ENCODE data around the gene CFAP46.

CFAP46 gene

DNA sequence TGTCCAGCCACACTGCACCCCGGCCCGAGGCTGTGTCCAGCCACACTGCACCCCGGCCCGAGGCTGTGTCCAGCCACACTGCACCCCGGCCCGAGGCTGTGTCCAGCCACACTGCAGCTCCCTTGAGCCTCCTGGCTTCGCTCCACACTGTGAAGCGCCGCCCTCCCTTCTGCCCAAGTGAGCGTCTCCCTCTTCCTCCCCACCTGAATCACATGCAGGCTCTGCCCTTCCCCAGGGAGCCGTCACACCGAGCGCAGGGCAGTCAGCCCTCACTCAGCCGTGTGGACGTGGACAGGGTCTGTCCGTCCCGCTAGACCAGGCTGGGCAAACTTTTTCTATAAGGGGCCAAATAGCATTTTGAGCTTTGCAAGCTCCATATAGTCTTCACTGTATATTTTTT lies 27.6 kb downstream of the CFAP46 start:
- Histone ChIP-seq H3K4me2 (ENCODE audit: low read depth, low read length, poor library complexity, severe bottlenecking) (no peak overlapping the region), H4K20me1 (ENCODE audit: insufficient read depth, low read length, poor library complexity, severe bottlenecking) (no peaks in the 10 kb centered on the region), H3K36me3 (ENCODE audit: insufficient read depth, low read length) (no peaks in the 10 kb centered on the region), H3K4me1 (ENCODE audit: insufficient read depth, low read length, poor library complexity, severe bottlenecking) (no peaks in the 10 kb centered on the region), H3K9ac (ENCODE audit: low read depth, low read length, poor library complexity, severe bottlenecking) (no peak overlapping the region), H3K4me3 (ENCODE audit: low read length, poor library complexity, severe bottlenecking) (no peak overlapping the region), H3F3A (ENCODE audit: low read depth) (no peaks in the 10 kb centered on the region), H3K9me2 (replicated peaks; ENCODE audit: low read depth, low read length) (no peaks in the 10 kb centered on the region), H3K27me3 (ENCODE audit: insufficient read depth, low read length, poor library complexity, severe bottlenecking) (no peaks in the 10 kb centered on the region), H3K9me3 (ENCODE audit: insufficient read depth, low read depth, low read length) (no peaks in the 10 kb centered on the region; the same call in 1 of the 2 replicates), H3K79me2 (ENCODE audit: insufficient read depth, low read length) (no peaks in the 10 kb centered on the region), H2AFZ (ENCODE audit: low read length) (no peak overlapping the region)
- TF ChIP-seq EZH2phosphoT487 (IDR thresholded peaks at IDR 0.05; ENCODE audit: borderline replicate concordance): no peak
- TF ChIP-seq, protein P1, sequence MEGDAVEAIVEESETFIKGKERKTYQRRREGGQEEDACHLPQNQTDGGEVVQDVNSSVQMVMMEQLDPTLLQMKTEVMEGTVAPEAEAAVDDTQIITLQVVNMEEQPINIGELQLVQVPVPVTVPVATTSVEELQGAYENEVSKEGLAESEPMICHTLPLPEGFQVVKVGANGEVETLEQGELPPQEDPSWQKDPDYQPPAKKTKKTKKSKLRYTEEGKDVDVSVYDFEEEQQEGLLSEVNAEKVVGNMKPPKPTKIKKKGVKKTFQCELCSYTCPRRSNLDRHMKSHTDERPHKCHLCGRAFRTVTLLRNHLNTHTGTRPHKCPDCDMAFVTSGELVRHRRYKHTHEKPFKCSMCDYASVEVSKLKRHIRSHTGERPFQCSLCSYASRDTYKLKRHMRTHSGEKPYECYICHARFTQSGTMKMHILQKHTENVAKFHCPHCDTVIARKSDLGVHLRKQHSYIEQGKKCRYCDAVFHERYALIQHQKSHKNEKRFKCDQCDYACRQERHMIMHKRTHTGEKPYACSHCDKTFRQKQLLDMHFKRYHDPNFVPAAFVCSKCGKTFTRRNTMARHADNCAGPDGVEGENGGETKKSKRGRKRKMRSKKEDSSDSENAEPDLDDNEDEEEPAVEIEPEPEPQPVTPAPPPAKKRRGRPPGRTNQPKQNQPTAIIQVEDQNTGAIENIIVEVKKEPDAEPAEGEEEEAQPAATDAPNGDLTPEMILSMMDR (conservative IDR thresholded peaks at IDR 0.05; ENCODE audit: low read length): no peak

DNA sequence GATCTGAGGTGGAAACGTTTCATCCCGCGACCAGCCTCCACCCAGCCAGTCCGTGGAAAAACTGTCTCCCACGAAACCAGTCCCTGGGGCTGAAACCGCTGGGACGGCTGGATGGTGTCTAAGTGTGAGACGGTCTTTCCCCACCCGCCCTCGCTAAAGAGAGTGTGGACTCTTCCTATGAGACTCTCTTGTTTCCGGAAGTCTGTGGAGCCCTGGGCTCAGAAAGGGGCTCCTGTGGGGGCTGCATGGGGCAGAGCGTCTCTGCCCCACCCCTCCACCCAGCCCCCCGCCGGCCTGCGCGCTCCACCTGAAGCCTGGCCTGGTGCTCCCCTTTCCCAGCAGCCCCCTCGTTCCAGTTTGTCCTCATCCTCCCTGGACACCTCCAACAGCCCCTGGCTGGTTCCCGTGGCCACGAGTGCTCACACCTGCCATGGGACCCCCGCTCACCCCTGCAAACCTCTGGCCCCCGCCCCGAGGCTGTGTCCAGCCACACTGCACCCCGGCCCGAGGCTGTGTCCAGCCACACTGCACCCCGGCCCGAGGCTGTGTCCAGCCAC lies 28.7 kb downstream of the CFAP46 start:
- Histone ChIP-seq H3F3A (ENCODE audit: low read depth) (no peaks in the 10 kb centered on the region), H3K9ac (ENCODE audit: low read depth, low read length, poor library complexity, severe bottlenecking) (no peak overlapping the region), H3K79me2 (ENCODE audit: insufficient read depth, low read length) (no peaks in the 10 kb centered on the region), H3K27me3 (ENCODE audit: insufficient read depth, low read length, poor library complexity, severe bottlenecking) (no peaks in the 10 kb centered on the region), H3K36me3 (ENCODE audit: insufficient read depth, low read length) (no peaks in the 10 kb centered on the region), H3K4me1 (ENCODE audit: insufficient read depth, low read length, poor library complexity, severe bottlenecking) (no peaks in the 10 kb centered on the region), H4K20me1 (ENCODE audit: insufficient read depth, low read length, poor library complexity, severe bottlenecking) (no peaks in the 10 kb centered on the region), H3K4me2 (ENCODE audit: low read depth, low read length, poor library complexity, severe bottlenecking) (no peak overlapping the region), H3K9me3 (ENCODE audit: insufficient read depth, low read depth, low read length) (no peaks in the 10 kb centered on the region; the same call in 1 of the 2 replicates), H3K9me2 (replicated peaks; ENCODE audit: low read depth, low read length) (no peaks in the 10 kb centered on the region), H2AFZ (ENCODE audit: low read length) (no peak overlapping the region), H3K4me3 (ENCODE audit: low read length, poor library complexity, severe bottlenecking) (no peak overlapping the region)
- no peak for TF ChIP-seq EZH2phosphoT487 (IDR thresholded peaks at IDR 0.05; ENCODE audit: borderline replicate concordance)
- TF ChIP-seq, protein P1 (conservative IDR thresholded peaks at IDR 0.05; ENCODE audit: low read length): no peak

DNA sequence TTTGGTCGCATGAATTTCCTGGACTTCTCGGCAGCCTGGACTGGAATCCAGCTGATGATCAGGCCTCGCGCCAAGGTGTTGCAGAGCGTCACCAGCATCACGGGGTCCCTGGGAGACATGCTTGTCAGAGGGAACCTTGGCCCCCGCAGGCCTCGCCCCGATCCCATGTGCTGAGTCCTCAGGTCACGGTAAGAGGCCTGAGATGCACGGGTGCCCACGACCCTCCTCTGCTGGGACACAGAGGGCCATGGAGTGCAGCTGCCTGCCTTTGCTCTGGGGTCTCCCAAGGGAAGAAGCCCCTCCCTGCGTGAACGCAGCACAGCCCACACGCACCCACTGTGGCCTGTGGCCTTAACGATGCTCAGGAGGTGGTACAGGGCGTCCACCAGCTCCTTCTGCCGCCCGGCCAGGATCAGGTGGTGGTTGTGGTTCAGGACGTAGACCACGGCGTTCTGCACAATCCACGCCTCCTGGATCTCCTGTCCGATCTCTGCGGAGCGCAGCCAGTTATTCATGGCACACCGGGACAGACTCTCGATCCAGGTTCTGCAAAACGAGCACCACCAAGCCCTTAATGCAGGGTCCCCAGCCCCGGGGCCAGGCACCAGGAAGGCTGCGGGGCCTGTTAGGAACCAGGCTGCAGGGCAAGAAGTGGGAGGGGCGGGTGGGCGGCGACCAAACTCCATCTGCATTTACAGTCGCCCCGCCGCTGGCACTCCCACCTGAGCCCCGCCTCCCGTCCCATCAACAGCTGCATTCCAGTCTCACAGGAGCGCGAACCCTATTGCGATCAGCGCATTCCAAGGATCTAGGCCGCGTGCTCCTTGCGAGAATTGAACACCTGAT lies 29.4 kb downstream of the CFAP46 start:
- no peak overlapping the region for H3K4me3 ChIP-seq (ENCODE audit: low read length, poor library complexity, severe bottlenecking)
- no peaks in the 10 kb centered on the region for H3K27me3 ChIP-seq (ENCODE audit: insufficient read depth, low read length, poor library complexity, severe bottlenecking)
- TF ChIP-seq EZH2phosphoT487 (IDR thresholded peaks at IDR 0.05; ENCODE audit: borderline replicate concordance): no peak
- TF ChIP-seq, protein P1 (conservative IDR thresholded peaks at IDR 0.05; ENCODE audit: low read length): no peak

More for the DNA sequence above, 29.4 kb downstream of the CFAP46 start:
- no peaks in the 10 kb centered on the region for H3F3A ChIP-seq (ENCODE audit: low read depth)
- no peaks in the 10 kb centered on the region for H4K20me1 ChIP-seq (ENCODE audit: insufficient read depth, low read length, poor library complexity, severe bottlenecking)
- no peaks in the 10 kb centered on the region for H3K36me3 ChIP-seq (ENCODE audit: insufficient read depth, low read length)
- H3K4me1 ChIP-seq (ENCODE audit: insufficient read depth, low read length, poor library complexity, severe bottlenecking): no peaks in the 10 kb centered on the region
- no peak overlapping the region for H3K4me2 ChIP-seq (ENCODE audit: low read depth, low read length, poor library complexity, severe bottlenecking)
- no peaks in the 10 kb centered on the region; the same call in 1 of the 2 replicates for H3K9me3 ChIP-seq (ENCODE audit: insufficient read depth, low read depth, low read length)
- no peak overlapping the region for H3K9ac ChIP-seq (ENCODE audit: low read depth, low read length, poor library complexity, severe bottlenecking)
- no peaks in the 10 kb centered on the region for H3K79me2 ChIP-seq (ENCODE audit: insufficient read depth, low read length)
- no peaks in the 10 kb centered on the region for H3K9me2 ChIP-seq (replicated peaks; ENCODE audit: low read depth, low read length)
- H2AFZ ChIP-seq (ENCODE audit: low read length): no peak overlapping the region
